Gastroesophageal sphincter (tissue), 3 donors: Measurements from ENCODE around the gene PLEKHM3.
A peak's percentile ranks its signal among the peaks of the same experiment; 100 is the strongest.

ENCODE experiments used
- POLR2A ChIP-seq, 2 donors: fragments of 450-650 bp; IDR thresholded peaks; one replicate each; pipeline ENCODE4 v1.6.1; 2017; ENCODE audit warnings: antibody characterized with exemption in 2 of 2, mild to moderate bottlenecking in 2 of 2, moderate library complexity in 1 of 2
- TF ChIP-seq, protein P1 (sequence below), 4 experiments: fragments of 200-600 bp in 2 of 4; fragments of 450-650 bp in 2 of 4; sonication (generic) in 1 of 4; IDR thresholded peaks; one replicate each; pipeline ENCODE4 v1.5.1; 2017 to 2019; ENCODE audit warnings: antibody characterized with exemption in 4 of 4, mild to moderate bottlenecking in 2 of 4, moderate library complexity in 2 of 4

DNA sequence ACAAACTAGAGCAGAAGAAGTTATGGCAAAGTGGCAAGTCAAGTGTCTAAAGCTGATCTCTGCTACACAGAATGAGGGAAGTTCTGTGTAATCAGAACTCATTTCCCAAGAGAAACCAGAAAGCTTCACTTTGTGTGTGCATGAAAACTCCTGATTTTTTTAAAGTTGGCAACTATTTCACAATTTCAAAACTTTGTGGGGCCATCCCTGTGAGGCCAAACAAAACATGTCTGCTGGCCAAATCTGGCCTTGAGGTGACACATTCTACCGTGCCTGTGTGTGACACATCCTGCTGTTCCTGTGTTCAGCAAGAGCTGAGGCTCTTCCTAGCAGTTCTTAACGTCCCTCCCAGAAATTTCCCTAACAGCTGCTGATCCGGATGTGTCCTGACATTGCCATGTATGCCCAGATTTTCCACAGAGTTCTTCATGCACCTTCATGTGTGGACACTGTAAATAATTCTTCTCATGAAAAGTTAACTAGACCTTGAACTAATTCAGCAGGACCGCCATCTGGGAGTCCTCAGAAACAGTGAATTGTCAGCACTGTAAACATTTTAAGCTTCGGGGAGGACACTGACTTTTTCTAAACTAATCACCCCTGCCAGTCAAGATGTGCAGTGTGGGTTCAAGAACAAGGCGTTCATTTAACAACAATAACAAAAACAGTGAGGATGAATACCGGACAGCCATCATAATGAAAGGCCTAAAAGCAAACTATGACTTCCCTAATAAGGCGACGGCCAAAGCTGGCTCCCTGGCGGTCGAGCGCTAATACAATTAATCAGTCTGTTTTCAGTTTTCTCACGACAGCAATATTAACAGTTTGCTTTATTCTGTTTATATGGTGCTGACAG, 99.0 kb downstream of the PLEKHM3 start:
- no peak for TF ChIP-seq POLR2A (IDR thresholded peaks at IDR 0.05)
- TF ChIP-seq, protein P1, sequence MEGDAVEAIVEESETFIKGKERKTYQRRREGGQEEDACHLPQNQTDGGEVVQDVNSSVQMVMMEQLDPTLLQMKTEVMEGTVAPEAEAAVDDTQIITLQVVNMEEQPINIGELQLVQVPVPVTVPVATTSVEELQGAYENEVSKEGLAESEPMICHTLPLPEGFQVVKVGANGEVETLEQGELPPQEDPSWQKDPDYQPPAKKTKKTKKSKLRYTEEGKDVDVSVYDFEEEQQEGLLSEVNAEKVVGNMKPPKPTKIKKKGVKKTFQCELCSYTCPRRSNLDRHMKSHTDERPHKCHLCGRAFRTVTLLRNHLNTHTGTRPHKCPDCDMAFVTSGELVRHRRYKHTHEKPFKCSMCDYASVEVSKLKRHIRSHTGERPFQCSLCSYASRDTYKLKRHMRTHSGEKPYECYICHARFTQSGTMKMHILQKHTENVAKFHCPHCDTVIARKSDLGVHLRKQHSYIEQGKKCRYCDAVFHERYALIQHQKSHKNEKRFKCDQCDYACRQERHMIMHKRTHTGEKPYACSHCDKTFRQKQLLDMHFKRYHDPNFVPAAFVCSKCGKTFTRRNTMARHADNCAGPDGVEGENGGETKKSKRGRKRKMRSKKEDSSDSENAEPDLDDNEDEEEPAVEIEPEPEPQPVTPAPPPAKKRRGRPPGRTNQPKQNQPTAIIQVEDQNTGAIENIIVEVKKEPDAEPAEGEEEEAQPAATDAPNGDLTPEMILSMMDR (IDR thresholded peaks at IDR 0.05), result peak in 2 of 4 experiments; percentile 25 to 27
